Mucosa of rectum (tissue), 2 donors: Measurements from ENCODE around the gene HIC1.

Source experiments
- H3K27ac ChIP-seq, 2 donors: one replicate each; pipeline ENCODE4 v1.7.0; 2013; ENCODE audit warnings: inconsistent platforms in 2 of 2, low read depth in 2 of 2, low read length in 2 of 2
- H3K27me3 ChIP-seq, 2 donors: one replicate each; pipeline ENCODE4 v1.7.0; 2013; ENCODE audit warnings: low read length in 2 of 2; ENCODE audit not compliant: control insufficient read depth in 2 of 2, insufficient read depth in 2 of 2
- H3K36me3 ChIP-seq, 2 donors: one replicate each; pipeline ENCODE4 v1.7.0; 2013; ENCODE audit warnings: low read length in 2 of 2; ENCODE audit not compliant: control insufficient read depth in 2 of 2, insufficient read depth in 2 of 2
- H3K4me1 ChIP-seq, 2 donors: one replicate each; pipeline ENCODE4 v1.7.0; 2013; ENCODE audit warnings: low read length in 2 of 2, mild to moderate bottlenecking in 1 of 2; ENCODE audit not compliant: control insufficient read depth in 2 of 2, insufficient read depth in 2 of 2
- H3K4me3 ChIP-seq, 2 donors: one replicate each; pipeline ENCODE4 v1.7.0; 2013; ENCODE audit warnings: low read length in 2 of 2
- H3K9ac ChIP-seq, 2 donors: one replicate each; pipeline ENCODE4 v1.7.0; 2013; ENCODE audit warnings: low read length in 2 of 2, low read depth in 1 of 2, mild to moderate bottlenecking in 1 of 2
- H3K9me3 ChIP-seq, 2 donors: one replicate each; pipeline ENCODE4 v1.7.0; 2013; ENCODE audit warnings: low read length in 2 of 2; ENCODE audit not compliant: control insufficient read depth in 2 of 2
- donor health status: healthy.
- donor health status: Normal muscosa, but diverticular disease.

The HIC1 gene

DNA sequence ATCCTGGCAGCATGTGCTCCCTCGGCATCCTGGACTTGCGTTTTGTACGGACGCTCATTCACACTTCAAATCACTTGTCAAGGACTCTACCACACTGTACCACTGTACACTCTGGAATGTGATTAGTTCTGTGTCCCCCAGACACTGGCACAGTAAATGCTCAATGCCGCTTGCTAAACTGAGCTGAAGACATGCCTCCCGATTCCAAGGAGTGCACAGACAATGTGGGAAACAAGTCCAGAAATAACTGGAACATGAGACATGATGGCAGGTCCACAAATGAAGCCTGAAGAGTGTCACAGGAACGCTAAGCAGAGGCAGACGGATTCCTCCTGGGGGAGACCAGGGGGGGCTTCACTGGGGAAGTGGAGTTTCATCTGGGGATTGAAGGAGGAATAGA lies 22.1 kb downstream of the HIC1 start:
- peaks cover 22 to 28% of the 10 kb centered on the region in 2 donors for H3K36me3 ChIP-seq
- H3K27ac ChIP-seq = peak overlapping the region in 1 of 2 donors; percentile 64
- H3K4me3 ChIP-seq = no peak overlapping the region
- no peaks in the 10 kb centered on the region for H3K9me3 ChIP-seq
- H3K9ac ChIP-seq = no peak overlapping the region
- no peaks in the 10 kb centered on the region for H3K27me3 ChIP-seq
- H3K4me1 ChIP-seq = peaks cover 7 to 17% of the 10 kb centered on the region in 2 donors

DNA sequence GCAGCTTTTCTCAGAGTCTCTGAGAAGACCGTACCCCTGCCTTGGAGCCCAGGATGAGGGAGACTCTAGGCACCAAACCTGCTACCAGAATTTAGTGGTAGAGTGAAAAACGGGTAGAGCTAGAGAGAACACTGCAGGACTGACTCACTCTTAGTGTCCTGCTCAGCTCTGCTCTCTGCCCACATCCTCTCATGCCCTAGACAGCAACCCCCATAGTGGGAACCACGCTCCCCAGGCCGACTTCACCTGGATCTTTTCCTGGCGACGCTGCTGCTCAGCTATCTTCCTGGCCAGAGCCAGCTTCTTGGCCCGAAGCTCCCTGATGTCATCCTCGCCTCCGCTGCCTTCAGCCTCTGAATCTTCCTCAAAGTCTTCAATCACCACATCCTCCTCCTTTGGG lies 26.7 kb downstream of the HIC1 start:
- Histone ChIP-seq H3K9me3 (no peaks in the 10 kb centered on the region), H3K9ac (no peak overlapping the region), H3K4me1 (peaks cover 37 to 41% of the 10 kb centered on the region in 2 donors), H3K27me3 (no peaks in the 10 kb centered on the region), H3K4me3 (no peak overlapping the region), H3K36me3 (peaks cover 21 to 32% of the 10 kb centered on the region in 2 donors), H3K27ac (peak overlapping the region; percentile 1 to 97)

DNA sequence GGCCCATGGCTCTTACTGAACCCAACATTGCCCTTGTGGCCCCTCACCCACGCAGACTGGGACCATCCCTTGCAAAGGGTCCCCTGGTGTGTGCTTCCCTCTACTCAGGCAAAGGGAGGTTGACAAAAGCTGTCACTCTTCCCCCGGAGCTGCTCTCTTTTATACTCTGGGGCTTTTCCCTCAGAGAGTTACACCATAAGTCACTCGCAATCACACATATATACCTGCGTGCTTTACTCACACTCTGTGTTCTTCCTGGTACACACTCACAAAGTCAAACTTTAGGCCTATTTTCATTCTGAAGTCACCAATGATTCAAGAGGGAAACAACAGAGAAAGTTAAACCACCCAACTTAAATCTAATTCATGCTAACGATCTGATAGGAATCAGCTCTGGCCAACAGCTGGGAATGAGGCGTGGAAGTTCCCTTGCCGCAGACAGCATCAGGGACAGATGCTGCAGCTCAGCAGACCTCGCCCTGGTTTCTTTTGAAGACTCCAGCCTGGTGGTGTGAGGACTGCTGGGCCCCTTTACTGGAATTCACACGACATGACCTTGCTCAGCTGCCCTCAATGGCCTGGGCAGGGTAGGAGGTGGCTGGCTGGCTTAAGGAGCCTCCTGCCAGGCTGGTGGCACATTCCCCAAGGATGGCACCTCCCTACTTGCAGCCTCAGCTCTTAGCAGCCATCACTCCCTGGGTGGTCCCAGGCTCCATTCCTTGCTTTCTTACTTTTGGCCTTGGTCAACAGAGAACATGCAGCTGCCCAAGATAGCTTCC lies 27.3 kb downstream of the HIC1 start:
- Histone ChIP-seq H3K9me3 (no peaks in the 10 kb centered on the region), H3K4me1 (peaks cover 42 to 44% of the 10 kb centered on the region in 2 donors), H3K4me3 (no peak overlapping the region), H3K27ac (peak overlapping the region; percentile 1 to 97), H3K27me3 (no peaks in the 10 kb centered on the region), H3K9ac (no peak overlapping the region), H3K36me3 (peaks cover 14 to 28% of the 10 kb centered on the region in 2 donors)

DNA sequence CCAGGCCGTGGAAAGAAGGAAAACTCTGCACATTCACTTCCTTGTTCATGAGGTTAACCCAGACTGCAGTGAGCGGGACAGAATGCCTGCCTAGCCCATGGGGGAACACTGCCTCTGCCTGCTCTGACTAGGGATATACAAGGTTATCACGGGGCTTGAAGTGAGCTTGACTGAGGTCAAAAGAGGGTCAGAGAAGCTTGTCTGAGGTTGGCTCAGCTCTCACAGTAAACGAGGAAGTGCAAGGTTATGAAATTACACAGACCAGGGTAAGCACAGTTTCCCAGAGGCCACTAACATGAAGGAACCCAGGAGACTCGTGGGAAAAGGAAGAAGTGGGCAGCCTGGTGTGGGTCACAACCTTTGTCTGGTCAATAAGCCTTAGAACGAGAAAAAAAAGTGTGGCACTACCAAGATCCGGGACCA lies 28.7 kb downstream of the HIC1 start:
- Histone ChIP-seq H3K27me3 (no peaks in the 10 kb centered on the region), H3K27ac (peak overlapping the region; percentile 96 to 97), H3K4me3 (peak overlapping the region in 1 of 2 donors; percentile 42), H3K4me1 (peaks cover 56 to 58% of the 10 kb centered on the region in 2 donors), H3K36me3 (peaks cover 12 to 23% of the 10 kb centered on the region in 2 donors), H3K9ac (peak overlapping the region; percentile 70 to 80), H3K9me3 (no peaks in the 10 kb centered on the region)

DNA sequence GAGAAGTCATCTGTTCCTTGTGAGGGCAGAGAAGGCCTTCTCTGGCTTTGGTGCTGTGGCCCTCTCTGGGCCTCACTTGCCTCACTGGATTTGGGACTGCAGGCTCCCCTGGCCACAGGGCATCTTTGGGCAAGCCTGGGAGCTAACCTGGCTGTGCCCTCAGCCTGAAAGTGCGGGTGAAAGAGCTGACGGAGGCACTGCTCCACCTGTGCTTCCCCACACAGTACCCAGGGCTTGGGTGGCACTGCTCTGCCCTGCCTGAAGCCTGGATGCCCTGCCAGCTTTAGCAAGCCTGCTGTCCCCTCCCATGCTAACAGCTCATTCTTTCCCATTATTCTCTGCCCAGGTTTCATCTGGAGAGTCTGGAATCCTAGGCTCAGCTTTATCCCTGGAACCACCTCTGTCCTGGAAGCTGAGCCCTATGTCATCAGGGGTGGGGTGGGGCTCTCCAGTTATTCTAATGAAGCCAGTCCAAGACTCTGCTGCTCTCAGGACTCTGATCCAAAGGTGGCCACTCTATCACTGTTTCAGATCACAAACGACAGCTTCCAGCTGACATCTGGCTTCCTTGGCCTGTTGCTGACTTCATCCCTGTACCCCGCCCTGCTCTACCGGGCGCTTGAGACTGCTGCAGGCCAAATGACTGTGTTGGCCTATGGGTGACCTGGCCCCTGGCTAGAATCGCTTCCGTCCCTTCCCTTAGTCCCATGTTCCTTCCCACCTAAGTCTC lies 29.3 kb downstream of the HIC1 start:
- Histone ChIP-seq H3K4me3 (peak overlapping the region in 1 of 2 donors; percentile 42), H3K4me1 (peaks cover 62 to 64% of the 10 kb centered on the region in 2 donors), H3K27me3 (no peaks in the 10 kb centered on the region), H3K9ac (peak overlapping the region; percentile 70 to 80), H3K36me3 (peaks cover 12 to 19% of the 10 kb centered on the region in 2 donors), H3K27ac (peak overlapping the region; percentile 96 to 97), H3K9me3 (no peaks in the 10 kb centered on the region)

DNA sequence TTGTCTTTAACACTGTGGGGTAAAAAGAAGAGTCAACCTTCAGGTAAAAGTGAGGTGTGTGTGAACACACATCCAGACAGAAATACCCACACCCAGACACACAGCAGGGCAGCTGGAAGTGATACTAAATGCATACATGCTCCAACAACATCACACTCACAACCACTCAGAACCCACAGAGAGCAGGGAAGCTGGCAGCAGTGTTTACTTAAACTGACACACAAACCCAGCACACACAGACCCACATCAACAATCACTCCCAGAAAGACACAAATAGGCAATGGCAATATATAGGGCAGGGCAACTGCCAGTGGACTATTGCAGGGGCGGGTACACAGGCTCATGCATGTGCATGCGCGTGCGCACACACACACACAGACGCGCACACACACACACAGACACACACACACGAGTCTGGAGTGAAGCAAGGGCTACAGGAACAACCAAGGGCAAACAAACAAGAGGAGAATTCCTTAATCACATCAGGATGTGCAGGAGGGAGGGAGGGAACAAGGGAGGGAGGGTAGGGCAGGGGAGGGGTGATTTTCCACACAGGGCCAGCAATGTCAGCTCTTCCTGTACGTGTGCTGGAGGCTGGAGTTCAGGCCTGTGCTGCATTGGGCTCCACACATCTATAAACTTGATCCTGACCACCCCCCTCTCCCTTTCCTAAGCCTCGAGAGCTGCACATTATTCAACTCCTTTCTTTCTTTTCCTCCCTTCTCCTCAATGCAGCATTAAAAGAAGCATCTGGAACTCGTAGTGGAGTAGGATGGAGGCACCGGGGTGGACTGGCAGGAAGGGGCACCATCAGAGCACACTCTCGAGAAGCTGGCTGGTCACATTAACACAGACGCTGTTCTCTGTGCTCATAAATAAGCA lies 30.1 kb downstream of the HIC1 start:
- H3K4me3 ChIP-seq = peak overlapping the region in 1 of 2 donors; percentile 21
- no peaks in the 10 kb centered on the region for H3K9me3 ChIP-seq
- peak overlapping the region; percentile 69 to 70 for H3K9ac ChIP-seq
- no peaks in the 10 kb centered on the region for H3K27me3 ChIP-seq
- peaks cover 12 to 16% of the 10 kb centered on the region in 2 donors for H3K36me3 ChIP-seq
- peak overlapping the region; percentile 96 to 97 for H3K27ac ChIP-seq
- H3K4me1 ChIP-seq = peaks cover 62 to 70% of the 10 kb centered on the region in 2 donors

DNA sequence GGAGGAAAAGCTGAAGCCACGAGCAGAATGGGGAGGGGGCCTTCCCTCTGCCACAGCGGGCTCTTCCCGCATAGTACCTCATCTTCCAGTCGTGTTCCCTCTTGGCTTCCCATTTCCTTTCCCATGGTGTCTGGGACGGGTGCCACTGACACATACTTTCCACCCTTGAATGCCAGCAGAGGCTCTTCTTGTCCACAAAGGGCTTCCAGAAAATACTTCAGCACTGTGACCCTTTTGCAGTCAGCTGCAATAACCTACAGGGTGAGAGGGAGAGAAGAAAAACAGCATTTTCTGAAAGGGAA lies 30.7 kb downstream of the HIC1 start:
- Histone ChIP-seq H3K9ac (peak overlapping the region; percentile 60 to 70), H3K27me3 (no peaks in the 10 kb centered on the region), H3K4me1 (peaks cover 67 to 70% of the 10 kb centered on the region in 2 donors), H3K4me3 (no peak overlapping the region), H3K36me3 (peaks cover 12 to 16% of the 10 kb centered on the region in 2 donors), H3K27ac (peak overlapping the region; percentile 96 to 97), H3K9me3 (no peaks in the 10 kb centered on the region)

DNA sequence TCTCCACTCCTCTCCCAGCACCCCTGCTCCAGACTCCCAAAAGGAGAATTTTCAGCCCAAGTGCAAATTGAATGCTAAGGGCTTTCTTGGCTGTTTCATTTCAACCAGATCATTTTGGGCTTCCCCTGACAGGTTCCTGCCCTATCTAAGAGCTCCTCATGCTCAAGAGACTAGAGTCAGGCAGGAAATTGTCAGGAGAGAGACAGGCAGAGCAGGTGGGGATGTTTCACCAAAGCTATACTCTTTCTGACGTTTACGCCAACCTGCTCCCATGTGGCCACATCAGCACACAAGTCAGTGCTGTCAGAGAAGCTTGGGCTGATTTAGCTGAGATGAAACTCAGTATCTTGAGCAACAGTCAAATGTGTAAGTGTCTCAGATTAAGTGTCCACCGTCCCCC lies 31.4 kb downstream of the HIC1 start:
- peak overlapping the region; percentile 96 to 97 for H3K27ac ChIP-seq
- H3K9ac ChIP-seq = peak overlapping the region in 1 of 2 donors; percentile 70
- H3K27me3 ChIP-seq = no peaks in the 10 kb centered on the region
- H3K9me3 ChIP-seq = no peaks in the 10 kb centered on the region
- peaks cover 6 to 11% of the 10 kb centered on the region in 2 donors for H3K36me3 ChIP-seq
- H3K4me3 ChIP-seq = no peak overlapping the region
- peaks cover 70 to 75% of the 10 kb centered on the region in 2 donors for H3K4me1 ChIP-seq

DNA sequence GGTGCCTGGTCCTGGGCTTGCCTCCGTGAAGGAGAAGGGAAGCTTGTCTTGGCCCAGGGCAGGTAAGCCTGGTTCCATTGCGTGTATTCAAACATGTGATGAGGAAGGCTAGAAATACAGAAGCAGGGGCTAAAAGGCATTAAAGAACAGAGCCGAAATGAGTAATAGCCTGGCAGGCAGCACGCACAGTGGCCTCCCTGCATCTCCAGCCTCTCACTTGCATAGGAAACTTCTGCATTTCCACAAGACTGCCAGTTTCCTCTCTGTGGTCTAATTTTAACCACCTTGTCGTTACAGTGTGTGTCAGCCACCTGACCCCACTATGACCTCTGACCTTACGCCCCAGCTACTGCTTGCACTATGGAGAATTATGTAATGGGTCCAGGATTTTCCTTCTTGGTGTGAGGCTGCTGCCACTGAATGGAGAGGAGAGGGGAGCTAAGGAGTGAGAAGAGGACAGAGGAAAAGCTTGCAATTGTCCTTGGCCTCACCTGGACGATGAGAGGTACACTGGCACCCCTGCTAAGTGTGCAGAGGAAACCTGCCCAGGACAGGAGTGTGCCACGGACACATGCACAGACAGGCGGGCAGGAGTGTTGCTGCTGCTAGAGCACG lies 32.8 kb downstream of the HIC1 start:
- Histone ChIP-seq H3K27me3 (no peaks in the 10 kb centered on the region), H3K9ac (no peak overlapping the region), H3K27ac (peak overlapping the region; percentile 39 to 86), H3K4me1 (peaks cover 70 to 72% of the 10 kb centered on the region in 2 donors), H3K4me3 (no peak overlapping the region), H3K36me3 (no peaks in the 10 kb centered on the region), H3K9me3 (no peaks in the 10 kb centered on the region)
